WTC11 (cell line): ENCODE results near the gene AIG1. TPM values are rescaled to one million over a fixed set of nuclear protein-coding genes. Genes with fewer than 3 reads are reported as not detected.

ENCODE experiments used
- ATAC-seq: fragments of 200-7000 bp; cut with Tn5 transposase; 2 replicates; pipeline ENCODE4 v1.10.0; 2021; ENCODE audit warnings: mild to moderate bottlenecking, moderate library complexity
- CTCF ChIA-PET: fragments of 300-600 bp; sonication (Branson Sonifier 250); formaldehyde crosslinking; loops from one replicate; lab custom pipeline; 2021; ENCODE audit warnings: antibody characterized with exemption; lab: Charles Lee
- POLR2A ChIA-PET: fragments of 350-600 bp; sonication (Branson Sonifier 250); formaldehyde crosslinking; loops from one replicate; lab custom pipeline; 2021; ENCODE audit warnings: antibody characterized with exemption; lab: Charles Lee
- DNase-seq: peaks from one replicate; pipeline ENCODE4 v3.0.0; 2021; ENCODE audit warnings: low spot score
- H3K27ac Mint-ChIP-seq: 2 replicates; pipeline ENCODE4 v1.8.0; 2021; ENCODE audit warnings: mixed read lengths
- H3K27me3 Mint-ChIP-seq: 2 replicates; pipeline ENCODE4 v1.8.0; 2021; ENCODE audit warnings: low read depth, mild to moderate bottlenecking, moderate library complexity, mixed read lengths
- H3K36me3 Mint-ChIP-seq: 2 replicates; pipeline ENCODE4 v1.8.0; 2021; ENCODE audit warnings: mixed read lengths
- H3K4me1 Mint-ChIP-seq: 2 replicates; pipeline ENCODE4 v1.8.0; 2022; ENCODE audit warnings: mixed read lengths
- H3K4me3 Mint-ChIP-seq: 2 replicates; pipeline ENCODE4 v1.8.0; 2021; ENCODE audit warnings: mild to moderate bottlenecking, moderate library complexity, mixed read lengths
- H3K9me3 Mint-ChIP-seq: 2 replicates; pipeline ENCODE4 v1.8.0; 2021; ENCODE audit warnings: mixed read lengths
- CBFB ChIP-seq: sonication (generic); formaldehyde crosslinking; IDR thresholded peaks from 2 replicates; pipeline ENCODE4 v1.8.1; 2022; ENCODE audit warnings: mild to moderate bottlenecking, low read depth, missing genetic modification reagents
- HMGA2 ChIP-seq: fragments of 250-450 bp; sonication (Bioruptor Pico); IDR thresholded peaks from 2 replicates; pipeline ENCODE4 v1.4.0; 2021; ENCODE audit warnings: mild to moderate bottlenecking, moderate library complexity
- IRF2 ChIP-seq: sonication (generic); formaldehyde crosslinking; IDR thresholded peaks from 2 replicates; pipeline ENCODE4 v1.8.0; 2022; ENCODE audit warnings: low read depth, missing genetic modification reagents, borderline replicate concordance
- JAZF1 ChIP-seq: fragments of 250-450 bp; sonication (Bioruptor Pico); IDR thresholded peaks from 2 replicates; pipeline ENCODE4 v1.9.0; 2021; ENCODE audit warnings: moderate library complexity, mild to moderate bottlenecking, inconsistent platforms
- KAT7 ChIP-seq: sonication (generic); formaldehyde crosslinking; IDR thresholded peaks from 2 replicates; pipeline ENCODE4 v1.8.1; 2023; ENCODE audit warnings: missing genetic modification reagents, mild to moderate bottlenecking, borderline replicate concordance
- RELA ChIP-seq: sonication (generic); formaldehyde crosslinking; IDR thresholded peaks from 2 replicates; pipeline ENCODE4 v1.8.1; 2022; ENCODE audit warnings: missing genetic modification reagents, mild to moderate bottlenecking, borderline replicate concordance
- SMAD3 ChIP-seq: sonication (generic); formaldehyde crosslinking; IDR thresholded peaks from 2 replicates; pipeline ENCODE4 v1.8.0; 2022; ENCODE audit warnings: missing genetic modification reagents, mild to moderate bottlenecking, borderline replicate concordance
- SMAD4 ChIP-seq: sonication (generic); formaldehyde crosslinking; IDR thresholded peaks from 2 replicates; pipeline ENCODE4 v1.8.0; 2022; ENCODE audit warnings: mild to moderate bottlenecking, missing genetic modification reagents
- ZBTB21 ChIP-seq: sonication (generic); formaldehyde crosslinking; IDR thresholded peaks from 2 replicates; pipeline ENCODE4 v1.8.1; 2023; ENCODE audit warnings: mild to moderate bottlenecking, missing genetic modification reagents, borderline replicate concordance
- ZNF423 ChIP-seq: fragments of 250-450 bp; sonication (Bioruptor Pico); IDR thresholded peaks from 2 replicates; pipeline ENCODE4 v2.1.2; 2022; ENCODE audit warnings: mild to moderate bottlenecking, moderate library complexity
- total RNA-seq: library from RNA; stranded (reverse); gene quantifications from 3 replicates; pipeline ENCODE4 v1.2.3, GENCODE V29; 2021
- TF ChIP-seq, protein P1 (sequence below): sonication (generic); formaldehyde crosslinking; IDR thresholded peaks from 2 replicates; pipeline ENCODE4 v1.8.0; 2023; ENCODE audit warnings: missing genetic modification reagents, mild to moderate bottlenecking, borderline replicate concordance
- TF ChIP-seq, protein P2 (sequence below): sonication (generic); formaldehyde crosslinking; IDR thresholded peaks from 2 replicates; pipeline ENCODE4 v1.8.1; 2023; ENCODE audit warnings: mild to moderate bottlenecking, missing genetic modification reagents
- TF ChIP-seq, protein P3 (sequence below): sonication (generic); formaldehyde crosslinking; IDR thresholded peaks from 2 replicates; pipeline ENCODE4 v1.8.1; 2022; ENCODE audit warnings: missing genetic modification reagents, borderline replicate concordance
- TF ChIP-seq, protein P4 (sequence below): sonication (generic); formaldehyde crosslinking; IDR thresholded peaks from 2 replicates; pipeline ENCODE4 v1.8.0; 2022; ENCODE audit warnings: mild to moderate bottlenecking, missing genetic modification reagents
- TF ChIP-seq, protein P5 (sequence below): fragments of 250-450 bp; sonication (Bioruptor Pico); IDR thresholded peaks from 2 replicates; pipeline ENCODE4 v1.9.0; 2021; ENCODE audit warnings: mild to moderate bottlenecking, borderline replicate concordance
- TF ChIP-seq, protein P6 (sequence below): fragments of 200-600 bp; IDR thresholded peaks from 2 replicates; pipeline ENCODE4 v1.8.0; 2022; ENCODE audit warnings: antibody characterized with exemption

AIG1 gene
- total RNA-seq, 1 experiment from 2014 or later: 38.8 TPM

DNA sequence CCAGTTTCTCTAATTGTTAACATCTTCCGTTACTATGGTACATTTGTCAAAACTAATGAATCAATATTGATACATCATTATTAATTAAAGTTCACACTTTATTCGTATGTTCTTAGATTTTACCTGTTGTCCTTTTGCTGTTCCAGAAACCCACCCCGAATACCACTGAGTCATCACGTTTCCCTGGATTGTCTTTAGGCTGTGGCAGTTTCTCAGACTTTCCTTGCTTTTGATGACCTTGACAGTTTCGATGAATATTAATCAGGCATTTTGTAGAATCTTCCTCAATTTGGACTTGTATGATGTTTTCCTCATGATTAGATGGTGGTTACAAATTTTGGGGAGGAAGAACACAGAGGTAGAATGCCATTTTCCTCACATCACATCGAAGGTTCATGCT, 39.1 kb upstream of the AIG1 start:
- Mint-ChIP-seq H3K27ac (no peak overlapping the region), H3K4me3 (no peak overlapping the region), H3K36me3 (no peaks in the 10 kb centered on the region), H3K9me3 (peaks cover 12% of the 10 kb centered on the region), H3K27me3 (no peaks in the 10 kb centered on the region), H3K4me1 (no peaks in the 10 kb centered on the region)
- POLR2A ChIA-PET: no interaction called here
- CTCF ChIA-PET: no interaction called here
- DNase-seq (no peak), ATAC-seq (no peak)
- TF ChIP-seq, protein P1, sequence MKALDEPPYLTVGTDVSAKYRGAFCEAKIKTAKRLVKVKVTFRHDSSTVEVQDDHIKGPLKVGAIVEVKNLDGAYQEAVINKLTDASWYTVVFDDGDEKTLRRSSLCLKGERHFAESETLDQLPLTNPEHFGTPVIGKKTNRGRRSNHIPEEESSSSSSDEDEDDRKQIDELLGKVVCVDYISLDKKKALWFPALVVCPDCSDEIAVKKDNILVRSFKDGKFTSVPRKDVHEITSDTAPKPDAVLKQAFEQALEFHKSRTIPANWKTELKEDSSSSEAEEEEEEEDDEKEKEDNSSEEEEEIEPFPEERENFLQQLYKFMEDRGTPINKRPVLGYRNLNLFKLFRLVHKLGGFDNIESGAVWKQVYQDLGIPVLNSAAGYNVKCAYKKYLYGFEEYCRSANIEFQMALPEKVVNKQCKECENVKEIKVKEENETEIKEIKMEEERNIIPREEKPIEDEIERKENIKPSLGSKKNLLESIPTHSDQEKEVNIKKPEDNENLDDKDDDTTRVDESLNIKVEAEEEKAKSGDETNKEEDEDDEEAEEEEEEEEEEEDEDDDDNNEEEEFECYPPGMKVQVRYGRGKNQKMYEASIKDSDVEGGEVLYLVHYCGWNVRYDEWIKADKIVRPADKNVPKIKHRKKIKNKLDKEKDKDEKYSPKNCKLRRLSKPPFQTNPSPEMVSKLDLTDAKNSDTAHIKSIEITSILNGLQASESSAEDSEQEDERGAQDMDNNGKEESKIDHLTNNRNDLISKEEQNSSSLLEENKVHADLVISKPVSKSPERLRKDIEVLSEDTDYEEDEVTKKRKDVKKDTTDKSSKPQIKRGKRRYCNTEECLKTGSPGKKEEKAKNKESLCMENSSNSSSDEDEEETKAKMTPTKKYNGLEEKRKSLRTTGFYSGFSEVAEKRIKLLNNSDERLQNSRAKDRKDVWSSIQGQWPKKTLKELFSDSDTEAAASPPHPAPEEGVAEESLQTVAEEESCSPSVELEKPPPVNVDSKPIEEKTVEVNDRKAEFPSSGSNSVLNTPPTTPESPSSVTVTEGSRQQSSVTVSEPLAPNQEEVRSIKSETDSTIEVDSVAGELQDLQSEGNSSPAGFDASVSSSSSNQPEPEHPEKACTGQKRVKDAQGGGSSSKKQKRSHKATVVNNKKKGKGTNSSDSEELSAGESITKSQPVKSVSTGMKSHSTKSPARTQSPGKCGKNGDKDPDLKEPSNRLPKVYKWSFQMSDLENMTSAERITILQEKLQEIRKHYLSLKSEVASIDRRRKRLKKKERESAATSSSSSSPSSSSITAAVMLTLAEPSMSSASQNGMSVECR (CRISPR knock-in tag): no peak
- TF ChIP-seq SMAD4 (CRISPR knock-in tag): no peak
- TF ChIP-seq JAZF1 (CRISPR knock-in tag): no peak
- TF ChIP-seq ZBTB21 (CRISPR knock-in tag): no peak
- no peak for TF ChIP-seq IRF2 (CRISPR knock-in tag)
- TF ChIP-seq KAT7: no peak
- TF ChIP-seq, protein P2, sequence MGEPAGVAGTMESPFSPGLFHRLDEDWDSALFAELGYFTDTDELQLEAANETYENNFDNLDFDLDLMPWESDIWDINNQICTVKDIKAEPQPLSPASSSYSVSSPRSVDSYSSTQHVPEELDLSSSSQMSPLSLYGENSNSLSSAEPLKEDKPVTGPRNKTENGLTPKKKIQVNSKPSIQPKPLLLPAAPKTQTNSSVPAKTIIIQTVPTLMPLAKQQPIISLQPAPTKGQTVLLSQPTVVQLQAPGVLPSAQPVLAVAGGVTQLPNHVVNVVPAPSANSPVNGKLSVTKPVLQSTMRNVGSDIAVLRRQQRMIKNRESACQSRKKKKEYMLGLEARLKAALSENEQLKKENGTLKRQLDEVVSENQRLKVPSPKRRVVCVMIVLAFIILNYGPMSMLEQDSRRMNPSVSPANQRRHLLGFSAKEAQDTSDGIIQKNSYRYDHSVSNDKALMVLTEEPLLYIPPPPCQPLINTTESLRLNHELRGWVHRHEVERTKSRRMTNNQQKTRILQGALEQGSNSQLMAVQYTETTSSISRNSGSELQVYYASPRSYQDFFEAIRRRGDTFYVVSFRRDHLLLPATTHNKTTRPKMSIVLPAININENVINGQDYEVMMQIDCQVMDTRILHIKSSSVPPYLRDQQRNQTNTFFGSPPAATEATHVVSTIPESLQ: no peak
- TF ChIP-seq, protein P3, sequence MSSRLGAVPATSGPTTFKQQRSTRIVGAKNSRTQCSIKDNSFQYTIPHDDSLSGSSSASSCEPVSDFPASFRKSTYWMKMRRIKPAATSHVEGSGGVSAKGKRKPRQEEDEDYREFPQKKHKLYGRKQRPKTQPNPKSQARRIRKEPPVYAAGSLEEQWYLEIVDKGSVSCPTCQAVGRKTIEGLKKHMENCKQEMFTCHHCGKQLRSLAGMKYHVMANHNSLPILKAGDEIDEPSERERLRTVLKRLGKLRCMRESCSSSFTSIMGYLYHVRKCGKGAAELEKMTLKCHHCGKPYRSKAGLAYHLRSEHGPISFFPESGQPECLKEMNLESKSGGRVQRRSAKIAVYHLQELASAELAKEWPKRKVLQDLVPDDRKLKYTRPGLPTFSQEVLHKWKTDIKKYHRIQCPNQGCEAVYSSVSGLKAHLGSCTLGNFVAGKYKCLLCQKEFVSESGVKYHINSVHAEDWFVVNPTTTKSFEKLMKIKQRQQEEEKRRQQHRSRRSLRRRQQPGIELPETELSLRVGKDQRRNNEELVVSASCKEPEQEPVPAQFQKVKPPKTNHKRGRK (CRISPR knock-in tag): no peak
- TF ChIP-seq, protein P4, sequence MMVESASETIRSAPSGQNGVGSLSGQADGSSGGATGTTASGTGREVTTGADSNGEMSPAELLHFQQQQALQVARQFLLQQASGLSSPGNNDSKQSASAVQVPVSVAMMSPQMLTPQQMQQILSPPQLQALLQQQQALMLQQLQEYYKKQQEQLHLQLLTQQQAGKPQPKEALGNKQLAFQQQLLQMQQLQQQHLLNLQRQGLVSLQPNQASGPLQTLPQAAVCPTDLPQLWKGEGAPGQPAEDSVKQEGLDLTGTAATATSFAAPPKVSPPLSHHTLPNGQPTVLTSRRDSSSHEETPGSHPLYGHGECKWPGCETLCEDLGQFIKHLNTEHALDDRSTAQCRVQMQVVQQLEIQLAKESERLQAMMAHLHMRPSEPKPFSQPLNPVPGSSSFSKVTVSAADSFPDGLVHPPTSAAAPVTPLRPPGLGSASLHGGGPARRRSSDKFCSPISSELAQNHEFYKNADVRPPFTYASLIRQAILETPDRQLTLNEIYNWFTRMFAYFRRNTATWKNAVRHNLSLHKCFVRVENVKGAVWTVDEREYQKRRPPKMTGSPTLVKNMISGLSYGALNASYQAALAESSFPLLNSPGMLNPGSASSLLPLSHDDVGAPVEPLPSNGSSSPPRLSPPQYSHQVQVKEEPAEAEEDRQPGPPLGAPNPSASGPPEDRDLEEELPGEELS (CRISPR knock-in tag): no peak
- TF ChIP-seq ZNF423 (CRISPR knock-in tag): no peak
- TF ChIP-seq RELA: no peak
- TF ChIP-seq, protein P5, sequence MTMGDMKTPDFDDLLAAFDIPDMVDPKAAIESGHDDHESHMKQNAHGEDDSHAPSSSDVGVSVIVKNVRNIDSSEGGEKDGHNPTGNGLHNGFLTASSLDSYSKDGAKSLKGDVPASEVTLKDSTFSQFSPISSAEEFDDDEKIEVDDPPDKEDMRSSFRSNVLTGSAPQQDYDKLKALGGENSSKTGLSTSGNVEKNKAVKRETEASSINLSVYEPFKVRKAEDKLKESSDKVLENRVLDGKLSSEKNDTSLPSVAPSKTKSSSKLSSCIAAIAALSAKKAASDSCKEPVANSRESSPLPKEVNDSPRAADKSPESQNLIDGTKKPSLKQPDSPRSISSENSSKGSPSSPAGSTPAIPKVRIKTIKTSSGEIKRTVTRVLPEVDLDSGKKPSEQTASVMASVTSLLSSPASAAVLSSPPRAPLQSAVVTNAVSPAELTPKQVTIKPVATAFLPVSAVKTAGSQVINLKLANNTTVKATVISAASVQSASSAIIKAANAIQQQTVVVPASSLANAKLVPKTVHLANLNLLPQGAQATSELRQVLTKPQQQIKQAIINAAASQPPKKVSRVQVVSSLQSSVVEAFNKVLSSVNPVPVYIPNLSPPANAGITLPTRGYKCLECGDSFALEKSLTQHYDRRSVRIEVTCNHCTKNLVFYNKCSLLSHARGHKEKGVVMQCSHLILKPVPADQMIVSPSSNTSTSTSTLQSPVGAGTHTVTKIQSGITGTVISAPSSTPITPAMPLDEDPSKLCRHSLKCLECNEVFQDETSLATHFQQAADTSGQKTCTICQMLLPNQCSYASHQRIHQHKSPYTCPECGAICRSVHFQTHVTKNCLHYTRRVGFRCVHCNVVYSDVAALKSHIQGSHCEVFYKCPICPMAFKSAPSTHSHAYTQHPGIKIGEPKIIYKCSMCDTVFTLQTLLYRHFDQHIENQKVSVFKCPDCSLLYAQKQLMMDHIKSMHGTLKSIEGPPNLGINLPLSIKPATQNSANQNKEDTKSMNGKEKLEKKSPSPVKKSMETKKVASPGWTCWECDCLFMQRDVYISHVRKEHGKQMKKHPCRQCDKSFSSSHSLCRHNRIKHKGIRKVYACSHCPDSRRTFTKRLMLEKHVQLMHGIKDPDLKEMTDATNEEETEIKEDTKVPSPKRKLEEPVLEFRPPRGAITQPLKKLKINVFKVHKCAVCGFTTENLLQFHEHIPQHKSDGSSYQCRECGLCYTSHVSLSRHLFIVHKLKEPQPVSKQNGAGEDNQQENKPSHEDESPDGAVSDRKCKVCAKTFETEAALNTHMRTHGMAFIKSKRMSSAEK: no peak
- no peak for TF ChIP-seq HMGA2 (CRISPR knock-in tag)
- TF ChIP-seq SMAD3 (CRISPR knock-in tag): no peak
- TF ChIP-seq, protein P6, sequence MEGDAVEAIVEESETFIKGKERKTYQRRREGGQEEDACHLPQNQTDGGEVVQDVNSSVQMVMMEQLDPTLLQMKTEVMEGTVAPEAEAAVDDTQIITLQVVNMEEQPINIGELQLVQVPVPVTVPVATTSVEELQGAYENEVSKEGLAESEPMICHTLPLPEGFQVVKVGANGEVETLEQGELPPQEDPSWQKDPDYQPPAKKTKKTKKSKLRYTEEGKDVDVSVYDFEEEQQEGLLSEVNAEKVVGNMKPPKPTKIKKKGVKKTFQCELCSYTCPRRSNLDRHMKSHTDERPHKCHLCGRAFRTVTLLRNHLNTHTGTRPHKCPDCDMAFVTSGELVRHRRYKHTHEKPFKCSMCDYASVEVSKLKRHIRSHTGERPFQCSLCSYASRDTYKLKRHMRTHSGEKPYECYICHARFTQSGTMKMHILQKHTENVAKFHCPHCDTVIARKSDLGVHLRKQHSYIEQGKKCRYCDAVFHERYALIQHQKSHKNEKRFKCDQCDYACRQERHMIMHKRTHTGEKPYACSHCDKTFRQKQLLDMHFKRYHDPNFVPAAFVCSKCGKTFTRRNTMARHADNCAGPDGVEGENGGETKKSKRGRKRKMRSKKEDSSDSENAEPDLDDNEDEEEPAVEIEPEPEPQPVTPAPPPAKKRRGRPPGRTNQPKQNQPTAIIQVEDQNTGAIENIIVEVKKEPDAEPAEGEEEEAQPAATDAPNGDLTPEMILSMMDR: no peak
- TF ChIP-seq CBFB (CRISPR knock-in tag): no peak
